ENCODE results near the gene KCNB1. TPM values are rescaled to one million over a fixed set of nuclear protein-coding genes. Genes with fewer than 3 reads are reported as not detected.
"Not testable (repeated sequence)": the region's sequence is repeated elsewhere in the genome, so short reads cannot be mapped to it uniquely, and the experiment has no call there.

Gene KCNB1
- polyA plus RNA-seq, 2 donors = 0.33 to 0.49 TPM

GRCh38 chr20:49411221-49411925, 71.1 kb downstream of the KCNB1 start:
- H3K36me3 ChIP-seq (ENCODE audit: control insufficient read depth in 2 of 2, insufficient read depth in 2 of 2, low read length in 1 of 2) = no peaks in the 10 kb centered on the region
- no peaks in the 10 kb centered on the region for H3K9me3 ChIP-seq (ENCODE audit: control insufficient read depth in 2 of 2, insufficient read depth in 1 of 2, low read depth in 1 of 2, low read length in 1 of 2)
- H3K27ac ChIP-seq (ENCODE audit: low read depth in 2 of 2, low read length in 1 of 2) = peak overlapping the region in 1 of 2 donors; percentile 60
- 66% methylated on average over 10 of the region's 10 CpGs for WGBS, 2 donors
- H3K27me3 ChIP-seq (ENCODE audit: control insufficient read depth in 1 of 2, insufficient read depth in 2 of 2, low read length in 2 of 2) = no peaks in the 10 kb centered on the region
- no peak overlapping the region for H3K4me3 ChIP-seq (ENCODE audit: low read depth in 1 of 2, low read length in 2 of 2)
- no peaks in the 10 kb centered on the region for H3K4me1 ChIP-seq (ENCODE audit: control insufficient read depth in 2 of 2, insufficient read depth in 2 of 2, low read length in 1 of 2)

DNA sequence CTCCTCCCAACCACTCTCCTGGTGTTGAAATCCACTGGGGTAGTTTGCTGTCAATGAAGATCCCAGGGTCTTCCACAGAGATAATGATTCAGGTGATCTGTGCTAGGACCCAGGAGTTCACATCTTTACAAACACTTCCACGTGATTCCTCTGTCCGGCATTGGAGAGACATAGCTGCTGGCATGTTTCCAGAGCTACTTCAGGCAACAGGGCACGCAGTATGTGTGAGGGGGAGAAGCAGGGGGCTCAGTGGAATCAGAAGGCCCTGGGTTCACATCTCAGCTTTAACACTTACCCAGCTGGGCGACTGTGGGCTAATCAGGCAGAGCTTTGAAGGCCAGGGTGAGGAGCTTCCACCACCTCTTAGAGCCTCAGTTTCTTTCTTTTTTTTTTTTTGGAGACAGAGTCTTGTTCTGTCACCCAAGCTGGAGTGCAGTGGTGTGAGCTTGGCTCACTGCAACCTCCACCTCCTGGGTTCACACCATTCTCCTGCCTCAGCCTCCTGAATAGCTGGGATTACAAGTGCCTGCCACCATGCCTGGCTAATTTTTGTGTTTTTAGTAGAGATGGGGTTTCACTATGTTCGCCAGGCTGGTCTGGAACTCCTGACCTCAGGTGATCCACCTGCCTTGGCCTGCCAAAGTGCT, 72.4 kb downstream of the KCNB1 start:
- not testable (repeated sequence) for H3K4me3 ChIP-seq (ENCODE audit: low read depth in 1 of 2, low read length in 2 of 2); H3K4me1 ChIP-seq (ENCODE audit: control insufficient read depth in 2 of 2, insufficient read depth in 2 of 2, low read length in 1 of 2); H3K36me3 ChIP-seq (ENCODE audit: control insufficient read depth in 2 of 2, insufficient read depth in 2 of 2, low read length in 1 of 2); H3K27me3 ChIP-seq (ENCODE audit: control insufficient read depth in 1 of 2, insufficient read depth in 2 of 2, low read length in 2 of 2); H3K9me3 ChIP-seq (ENCODE audit: control insufficient read depth in 2 of 2, insufficient read depth in 1 of 2, low read depth in 1 of 2, low read length in 1 of 2)
- 47 to 51% methylated on average over 5 of the region's 5 CpGs for WGBS, 2 donors
- peak overlapping the region in 1 of 2 donors; percentile 8 for H3K27ac ChIP-seq (ENCODE audit: low read depth in 2 of 2, low read length in 1 of 2)

GRCh38 chr20:49409302-49409974, 73.0 kb downstream of the KCNB1 start:
- H3K27ac ChIP-seq (ENCODE audit: low read depth in 2 of 2, low read length in 1 of 2) = peak overlapping the region in 1 of 2 donors; percentile 8
- no peak overlapping the region for H3K4me3 ChIP-seq (ENCODE audit: low read depth in 1 of 2, low read length in 2 of 2)
- no peaks in the 10 kb centered on the region for H3K9me3 ChIP-seq (ENCODE audit: control insufficient read depth in 2 of 2, insufficient read depth in 1 of 2, low read depth in 1 of 2, low read length in 1 of 2)
- H3K4me1 ChIP-seq (ENCODE audit: control insufficient read depth in 2 of 2, insufficient read depth in 2 of 2, low read length in 1 of 2) = no peaks in the 10 kb centered on the region
- H3K27me3 ChIP-seq (ENCODE audit: control insufficient read depth in 1 of 2, insufficient read depth in 2 of 2, low read length in 2 of 2) = no peaks in the 10 kb centered on the region
- H3K36me3 ChIP-seq (ENCODE audit: control insufficient read depth in 2 of 2, insufficient read depth in 2 of 2, low read length in 1 of 2) = no peaks in the 10 kb centered on the region
- 87 to 88% methylated on average over 13 of the region's 13 CpGs for WGBS, 2 donors

- H3K36me3 ChIP-seq (ENCODE audit: control insufficient read depth in 2 of 2, insufficient read depth in 2 of 2, low read length in 1 of 2) = no peaks in the 10 kb centered on the region
- no peak overlapping the region for H3K4me3 ChIP-seq (ENCODE audit: low read depth in 1 of 2, low read length in 2 of 2)
- H3K27me3 ChIP-seq (ENCODE audit: control insufficient read depth in 1 of 2, insufficient read depth in 2 of 2, low read length in 2 of 2) = no peaks in the 10 kb centered on the region
- 91% methylated on average over 11 of the region's 11 CpGs for WGBS, 2 donors
- H3K9me3 ChIP-seq (ENCODE audit: control insufficient read depth in 2 of 2, insufficient read depth in 1 of 2, low read depth in 1 of 2, low read length in 1 of 2) = no peaks in the 10 kb centered on the region
- H3K4me1 ChIP-seq (ENCODE audit: control insufficient read depth in 2 of 2, insufficient read depth in 2 of 2, low read length in 1 of 2) = no peaks in the 10 kb centered on the region
- no peak overlapping the region for H3K27ac ChIP-seq (ENCODE audit: low read depth in 2 of 2, low read length in 1 of 2)
Measured at GRCh38 chr20:49408509-49409104, 73.9 kb downstream of the KCNB1 start.

GRCh38 chr20:49406666-49407065, 75.8 kb downstream of the KCNB1 start:
- no peak overlapping the region for H3K27ac ChIP-seq (ENCODE audit: low read depth in 2 of 2, low read length in 1 of 2)
- peaks cover 0 to 3% of the 10 kb centered on the region in 2 donors for H3K9me3 ChIP-seq (ENCODE audit: control insufficient read depth in 2 of 2, insufficient read depth in 1 of 2, low read depth in 1 of 2, low read length in 1 of 2)
- no peaks in the 10 kb centered on the region for H3K36me3 ChIP-seq (ENCODE audit: control insufficient read depth in 2 of 2, insufficient read depth in 2 of 2, low read length in 1 of 2)
- H3K27me3 ChIP-seq (ENCODE audit: control insufficient read depth in 1 of 2, insufficient read depth in 2 of 2, low read length in 2 of 2) = no peaks in the 10 kb centered on the region
- no peaks in the 10 kb centered on the region for H3K4me1 ChIP-seq (ENCODE audit: control insufficient read depth in 2 of 2, insufficient read depth in 2 of 2, low read length in 1 of 2)
- H3K4me3 ChIP-seq (ENCODE audit: low read depth in 1 of 2, low read length in 2 of 2) = no peak overlapping the region
- WGBS, 2 donors = 82 to 87% methylated on average over 9 of the region's 9 CpGs

- H3K9me3 ChIP-seq (ENCODE audit: control insufficient read depth in 2 of 2, insufficient read depth in 1 of 2, low read depth in 1 of 2, low read length in 1 of 2) = peaks cover 0 to 3% of the 10 kb centered on the region in 2 donors
- no peaks in the 10 kb centered on the region for H3K4me1 ChIP-seq (ENCODE audit: control insufficient read depth in 2 of 2, insufficient read depth in 2 of 2, low read length in 1 of 2)
- no peak overlapping the region for H3K4me3 ChIP-seq (ENCODE audit: low read depth in 1 of 2, low read length in 2 of 2)
- WGBS, 2 donors = 77 to 82% methylated on average over 5 of the region's 5 CpGs
- H3K27ac ChIP-seq (ENCODE audit: low read depth in 2 of 2, low read length in 1 of 2) = no peak overlapping the region
- no peaks in the 10 kb centered on the region for H3K36me3 ChIP-seq (ENCODE audit: control insufficient read depth in 2 of 2, insufficient read depth in 2 of 2, low read length in 1 of 2)
- H3K27me3 ChIP-seq (ENCODE audit: control insufficient read depth in 1 of 2, insufficient read depth in 2 of 2, low read length in 2 of 2) = no peaks in the 10 kb centered on the region
Measured at GRCh38 chr20:49405696-49406095, 76.8 kb downstream of the KCNB1 start.

GRCh38 chr20:49405062-49405683, 77.3 kb downstream of the KCNB1 start:
- no peaks in the 10 kb centered on the region for H3K27me3 ChIP-seq (ENCODE audit: control insufficient read depth in 1 of 2, insufficient read depth in 2 of 2, low read length in 2 of 2)
- H3K36me3 ChIP-seq (ENCODE audit: control insufficient read depth in 2 of 2, insufficient read depth in 2 of 2, low read length in 1 of 2) = no peaks in the 10 kb centered on the region
- 27 to 38% methylated on average over 8 of the region's 8 CpGs for WGBS, 2 donors
- no peak overlapping the region for H3K27ac ChIP-seq (ENCODE audit: low read depth in 2 of 2, low read length in 1 of 2)
- no peak overlapping the region for H3K4me3 ChIP-seq (ENCODE audit: low read depth in 1 of 2, low read length in 2 of 2)
- H3K9me3 ChIP-seq (ENCODE audit: control insufficient read depth in 2 of 2, insufficient read depth in 1 of 2, low read depth in 1 of 2, low read length in 1 of 2) = peaks cover 0 to 3% of the 10 kb centered on the region in 2 donors
- no peaks in the 10 kb centered on the region for H3K4me1 ChIP-seq (ENCODE audit: control insufficient read depth in 2 of 2, insufficient read depth in 2 of 2, low read length in 1 of 2)

DNA sequence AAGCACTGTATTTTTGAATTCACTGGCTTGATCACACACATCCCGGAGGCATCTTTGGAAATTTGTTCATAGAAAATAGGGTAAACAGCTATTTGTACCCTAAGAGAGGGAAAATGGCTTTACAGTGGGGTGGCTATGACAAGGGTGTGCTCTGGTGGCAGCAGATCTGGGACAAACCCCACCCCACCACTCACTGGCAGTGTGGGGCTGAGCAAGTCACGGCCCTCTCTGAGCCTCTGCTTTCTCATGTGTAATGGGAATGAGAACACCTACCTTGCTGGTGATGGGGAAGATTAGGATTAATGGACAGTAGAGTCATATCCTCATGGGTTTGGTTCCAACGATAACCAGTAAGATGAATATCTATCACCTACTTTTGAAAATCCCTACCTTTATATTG, 78.0 kb downstream of the KCNB1 start:
- H3K9me3 ChIP-seq (ENCODE audit: control insufficient read depth in 2 of 2, insufficient read depth in 1 of 2, low read depth in 1 of 2, low read length in 1 of 2) = peaks cover 0 to 3% of the 10 kb centered on the region in 2 donors
- H3K27ac ChIP-seq (ENCODE audit: low read depth in 2 of 2, low read length in 1 of 2) = no peak overlapping the region
- 91 to 94% methylated on average over 3 of the region's 3 CpGs for WGBS, 2 donors
- H3K4me3 ChIP-seq (ENCODE audit: low read depth in 1 of 2, low read length in 2 of 2) = no peak overlapping the region
- H3K36me3 ChIP-seq (ENCODE audit: control insufficient read depth in 2 of 2, insufficient read depth in 2 of 2, low read length in 1 of 2) = no peaks in the 10 kb centered on the region
- no peaks in the 10 kb centered on the region for H3K4me1 ChIP-seq (ENCODE audit: control insufficient read depth in 2 of 2, insufficient read depth in 2 of 2, low read length in 1 of 2)
- H3K27me3 ChIP-seq (ENCODE audit: control insufficient read depth in 1 of 2, insufficient read depth in 2 of 2, low read length in 2 of 2) = no peaks in the 10 kb centered on the region

GRCh38 chr20:49403911-49404310, 78.6 kb downstream of the KCNB1 start:
- H3K36me3 ChIP-seq (ENCODE audit: control insufficient read depth in 2 of 2, insufficient read depth in 2 of 2, low read length in 1 of 2) = no peaks in the 10 kb centered on the region
- no peak overlapping the region for H3K4me3 ChIP-seq (ENCODE audit: low read depth in 1 of 2, low read length in 2 of 2)
- H3K27me3 ChIP-seq (ENCODE audit: control insufficient read depth in 1 of 2, insufficient read depth in 2 of 2, low read length in 2 of 2) = no peaks in the 10 kb centered on the region
- no peak overlapping the region for H3K27ac ChIP-seq (ENCODE audit: low read depth in 2 of 2, low read length in 1 of 2)
- H3K4me1 ChIP-seq (ENCODE audit: control insufficient read depth in 2 of 2, insufficient read depth in 2 of 2, low read length in 1 of 2) = no peaks in the 10 kb centered on the region
- H3K9me3 ChIP-seq (ENCODE audit: control insufficient read depth in 2 of 2, insufficient read depth in 1 of 2, low read depth in 1 of 2, low read length in 1 of 2) = peaks cover 0 to 3% of the 10 kb centered on the region in 2 donors
- 87 to 90% methylated on average over 9 of the region's 9 CpGs for WGBS, 2 donors
